Cardiac muscle cell (in vitro differentiated cells and primary cell): ENCODE results near the gene RNF121. TPM values are rescaled to one million over a fixed set of nuclear protein-coding genes. Genes with fewer than 3 reads are reported as not detected.

Experiments
- DNase-seq, 2 donors: peaks; one replicate each; pipeline versions ENCODE4 v3.0.0 to v3.0.0-alpha.2; 2010 to 2017; ENCODE audit warnings: low read depth in 1 of 2, low spot score in 1 of 2
- H3K27ac ChIP-seq: fragments of 200-600 bp; sonication (generic); 2 replicates; pipeline ENCODE4 v1.5.1; 2016
- H3K27me3 ChIP-seq: fragments of 200-600 bp; sonication (generic); 2 replicates; pipeline ENCODE4 v1.6.0; 2016; ENCODE audit warnings: control low read depth
- H3K36me3 ChIP-seq: fragments of 200-600 bp; sonication (generic); 2 replicates; pipeline ENCODE4 v1.5.1; 2016; ENCODE audit warnings: control low read depth
- H3K4me1 ChIP-seq: fragments of 200-600 bp; sonication (generic); 2 replicates; pipeline ENCODE4 v1.8.1; 2017; ENCODE audit warnings: low read depth, mild to moderate bottlenecking, mixed run types
- H3K4me3 ChIP-seq: fragments of 200-600 bp; sonication (generic); 2 replicates; pipeline ENCODE4 v1.5.1; 2016; ENCODE audit warnings: mild to moderate bottlenecking
- H3K9me3 ChIP-seq: fragments of 200-600 bp; sonication (generic); 2 replicates; pipeline ENCODE4 v1.5.1; 2017; ENCODE audit warnings: low read depth, mild to moderate bottlenecking, control low read depth
- polyA plus RNA-seq: library from polyadenylated mRNA; unstranded; fragments of >200 nt; fragmentation: Nextera tagmentation; extraction: Ambion mirVana; gene quantifications from 2 replicates; pipeline ENCODE4 v1.2.1, GENCODE V29; 2016
- total RNA-seq: library from RNA; depleted of rRNA; stranded (reverse); fragments of >200 nt; gene quantifications from 2 replicates; pipeline ENCODE4 v1.2.3, GENCODE V29; 2016
- TF ChIP-seq, protein P1 (sequence below): IDR thresholded peaks from 2 replicates; pipeline ENCODE4 v1.5.1; 2012; ENCODE audit warnings: low read depth, mild to moderate bottlenecking, low read length

The RNF121 gene
- total and polyA plus RNA-seq, 2 experiments from 2014 or later: 16.2 to 27.7 TPM

DNA sequence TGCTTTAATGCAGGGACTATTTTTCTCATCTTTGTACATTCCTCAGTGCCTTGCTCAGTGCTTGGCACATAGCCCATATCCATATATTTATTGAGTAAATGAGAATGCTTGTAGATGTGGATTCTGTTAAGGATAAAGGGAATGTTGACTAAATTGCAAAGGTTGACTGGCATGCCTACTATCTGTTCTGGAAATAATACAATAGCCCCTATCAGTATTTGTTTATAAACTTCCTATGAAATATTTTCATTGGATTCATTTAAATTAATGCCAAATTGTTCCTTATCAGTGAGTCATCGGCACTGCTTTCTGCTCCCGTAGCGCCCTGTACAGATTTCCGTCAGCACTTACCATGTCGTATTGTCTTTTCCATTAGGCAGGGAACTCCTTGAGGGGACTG, 8.0 kb downstream of the RNF121 start:
- Histone ChIP-seq H3K36me3 (no peaks in the 10 kb centered on the region), H3K4me3 (no peak overlapping the region), H3K4me1 (peaks cover 11% of the 10 kb centered on the region), H3K27me3 (no peaks in the 10 kb centered on the region), H3K27ac (no peak overlapping the region), H3K9me3 (no peaks in the 10 kb centered on the region)
- TF ChIP-seq, protein P1, sequence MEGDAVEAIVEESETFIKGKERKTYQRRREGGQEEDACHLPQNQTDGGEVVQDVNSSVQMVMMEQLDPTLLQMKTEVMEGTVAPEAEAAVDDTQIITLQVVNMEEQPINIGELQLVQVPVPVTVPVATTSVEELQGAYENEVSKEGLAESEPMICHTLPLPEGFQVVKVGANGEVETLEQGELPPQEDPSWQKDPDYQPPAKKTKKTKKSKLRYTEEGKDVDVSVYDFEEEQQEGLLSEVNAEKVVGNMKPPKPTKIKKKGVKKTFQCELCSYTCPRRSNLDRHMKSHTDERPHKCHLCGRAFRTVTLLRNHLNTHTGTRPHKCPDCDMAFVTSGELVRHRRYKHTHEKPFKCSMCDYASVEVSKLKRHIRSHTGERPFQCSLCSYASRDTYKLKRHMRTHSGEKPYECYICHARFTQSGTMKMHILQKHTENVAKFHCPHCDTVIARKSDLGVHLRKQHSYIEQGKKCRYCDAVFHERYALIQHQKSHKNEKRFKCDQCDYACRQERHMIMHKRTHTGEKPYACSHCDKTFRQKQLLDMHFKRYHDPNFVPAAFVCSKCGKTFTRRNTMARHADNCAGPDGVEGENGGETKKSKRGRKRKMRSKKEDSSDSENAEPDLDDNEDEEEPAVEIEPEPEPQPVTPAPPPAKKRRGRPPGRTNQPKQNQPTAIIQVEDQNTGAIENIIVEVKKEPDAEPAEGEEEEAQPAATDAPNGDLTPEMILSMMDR: no peak
- DNase-seq: peak in 1 of 2 donors; percentile 57

DNA sequence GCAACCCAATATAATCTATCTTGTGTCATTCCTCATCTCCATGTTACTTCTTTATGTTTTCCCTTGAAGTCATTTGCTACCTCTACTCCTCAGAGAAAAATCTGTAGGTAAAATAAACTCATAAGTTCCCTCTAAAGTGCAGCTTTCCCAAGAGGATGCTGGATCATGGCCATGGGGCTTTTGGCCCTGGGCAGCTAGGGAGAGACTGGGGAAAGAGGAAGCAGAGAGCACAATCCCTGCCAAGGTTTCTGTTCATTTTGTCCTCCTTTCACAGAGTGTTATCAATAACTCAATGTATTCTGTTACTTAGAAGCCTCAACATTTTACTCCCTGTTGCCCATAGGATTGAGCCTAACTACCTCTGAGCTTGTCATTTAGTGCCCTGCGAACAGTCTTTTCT, 9.0 kb downstream of the RNF121 start:
- Histone ChIP-seq H3K27ac (no peak overlapping the region), H3K27me3 (no peaks in the 10 kb centered on the region), H3K36me3 (no peaks in the 10 kb centered on the region), H3K4me1 (peaks cover 11% of the 10 kb centered on the region), H3K9me3 (no peaks in the 10 kb centered on the region), H3K4me3 (no peak overlapping the region)
- TF ChIP-seq, protein P1: no peak
- peak in 1 of 2 donors; percentile 39 for DNase-seq

DNA sequence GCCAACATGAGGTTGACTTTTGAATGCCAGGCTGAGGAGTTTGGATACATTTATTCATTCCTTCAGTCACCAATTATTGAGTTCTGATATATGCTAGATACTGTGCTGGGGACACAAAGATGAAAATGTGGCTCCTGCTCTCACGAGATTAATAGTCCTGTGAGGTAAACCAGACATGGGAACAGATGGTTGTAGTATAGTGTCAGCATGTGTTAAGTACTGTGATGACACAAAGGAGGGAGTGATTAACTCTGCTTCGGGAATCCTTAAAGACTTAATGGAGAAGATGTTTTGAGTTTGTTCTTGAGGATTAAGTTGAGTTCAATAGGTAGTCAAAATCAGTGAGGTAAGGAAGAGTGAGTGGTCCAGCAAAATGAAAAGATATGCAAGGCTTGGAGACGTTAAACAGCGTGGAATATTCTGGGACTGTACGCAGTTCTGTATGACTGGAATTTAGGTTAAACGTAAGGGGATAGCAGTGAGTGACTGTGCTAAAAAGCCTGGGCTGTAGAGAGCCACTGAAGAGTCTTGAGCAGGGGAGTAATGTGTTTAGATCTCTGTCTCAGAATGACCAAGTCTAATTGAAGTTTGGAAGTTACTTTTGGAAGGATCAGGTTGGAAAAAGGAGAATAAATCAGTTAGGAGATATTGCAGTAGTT, 11.8 kb downstream of the RNF121 start:
- DNase-seq: no peak
- H3K27me3 ChIP-seq: no peaks in the 10 kb centered on the region
- TF ChIP-seq, protein P1: no peak
- no peaks in the 10 kb centered on the region for H3K36me3 ChIP-seq
- peak overlapping the region; percentile 64 for H3K27ac ChIP-seq
- H3K4me1 ChIP-seq: peaks cover 11% of the 10 kb centered on the region
- no peak overlapping the region for H3K4me3 ChIP-seq
- H3K9me3 ChIP-seq: no peaks in the 10 kb centered on the region

DNA sequence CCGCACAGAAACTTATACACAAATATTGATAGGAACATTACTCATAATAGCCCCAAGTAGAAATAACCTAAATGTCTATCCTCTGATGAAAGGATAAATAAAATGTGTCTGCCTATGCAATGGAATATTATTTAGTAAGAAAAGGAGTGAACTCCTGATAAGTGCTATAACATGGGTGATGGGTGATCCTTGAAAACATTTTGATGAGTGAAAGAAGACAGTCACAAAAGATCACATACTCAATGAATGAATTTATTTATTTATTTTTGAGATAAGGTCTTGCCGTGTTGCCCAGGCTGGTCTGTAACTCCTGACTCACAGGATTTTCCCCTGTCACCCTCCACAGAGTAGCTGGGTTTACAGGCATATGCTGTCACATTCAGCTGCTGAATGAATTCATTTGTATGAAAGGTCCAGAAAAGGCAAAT, 17.3 kb downstream of the RNF121 start:
- TF ChIP-seq, protein P1: no peak
- no peaks in the 10 kb centered on the region for H3K27me3 ChIP-seq
- peak in 1 of 2 donors; percentile 46 for DNase-seq
- no peak overlapping the region for H3K4me3 ChIP-seq
- H3K4me1 ChIP-seq: peaks cover under 1% of the 10 kb centered on the region
- no peaks in the 10 kb centered on the region for H3K36me3 ChIP-seq
- H3K9me3 ChIP-seq: no peaks in the 10 kb centered on the region
- no peak overlapping the region for H3K27ac ChIP-seq

DNA sequence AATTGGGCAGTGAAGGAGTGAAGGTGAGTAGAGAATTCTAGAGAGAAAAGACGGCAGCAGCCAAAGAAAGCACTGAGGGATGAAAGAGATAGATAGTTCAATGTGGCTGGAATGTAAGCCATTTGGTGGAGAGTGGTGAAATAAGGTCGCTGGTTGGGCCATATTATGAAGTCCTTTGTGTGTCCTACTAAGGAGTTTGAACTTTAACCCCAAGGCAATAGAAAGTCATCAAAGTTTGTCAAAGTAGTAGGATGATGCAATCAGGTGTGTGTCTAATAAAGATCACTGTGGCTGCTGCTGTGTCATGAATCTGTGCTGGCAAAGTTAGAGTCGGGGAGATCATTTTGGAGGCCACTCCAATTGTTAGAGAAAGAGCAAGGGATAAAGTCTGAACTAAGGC, 18.7 kb downstream of the RNF121 start:
- TF ChIP-seq, protein P1: no peak
- Histone ChIP-seq H3K27ac (no peak overlapping the region), H3K4me3 (no peak overlapping the region), H3K27me3 (no peaks in the 10 kb centered on the region), H3K9me3 (no peaks in the 10 kb centered on the region), H3K4me1 (no peaks in the 10 kb centered on the region), H3K36me3 (no peaks in the 10 kb centered on the region)
- DNase-seq: no peak
